Smooth muscle cell (in vitro differentiated cells): ENCODE results near the gene VWF. TPM values are rescaled to one million over a fixed set of nuclear protein-coding genes. Genes with fewer than 3 reads are reported as not detected.

Experiments used
- DNase-seq: peaks from one replicate; lab custom pipeline; 2025; ENCODE audit not compliant: unreplicated experiment; lab: John Stamatoyannopoulos, UW
- H2AFZ ChIP-seq: fragments of 200-600 bp; sonication (generic); 2 replicates; pipeline ENCODE4 v1.6.0; 2016; ENCODE audit warnings: antibody characterized with exemption, low read depth, mild to moderate bottlenecking
- H3F3A ChIP-seq: fragments of 200-600 bp; sonication (generic); 2 replicates; pipeline ENCODE4 v1.6.0; 2017; ENCODE audit warnings: antibody characterized with exemption, low read depth
- H3K27ac ChIP-seq: fragments of 200-600 bp; sonication (generic); 2 replicates; pipeline ENCODE4 v1.5.1; 2016; ENCODE audit warnings: low read depth, mild to moderate bottlenecking
- H3K27me3 ChIP-seq: fragments of 200-600 bp; sonication (generic); 2 replicates; pipeline ENCODE4 v1.6.1; 2016; ENCODE audit warnings: low read depth, mild to moderate bottlenecking
- H3K36me3 ChIP-seq: fragments of 200-600 bp; sonication (generic); 2 replicates; pipeline ENCODE4 v1.5.1; 2016; ENCODE audit warnings: low read depth
- H3K4me1 ChIP-seq: fragments of 200-600 bp; sonication (generic); 2 replicates; pipeline ENCODE4 v1.5.1; 2016; ENCODE audit warnings: low read depth
- H3K4me2 ChIP-seq: fragments of 200-600 bp; sonication (generic); 2 replicates; pipeline ENCODE4 v1.6.0; 2016; ENCODE audit warnings: mild to moderate bottlenecking
- H3K4me3 ChIP-seq: fragments of 200-600 bp; sonication (generic); 2 replicates; pipeline ENCODE4 v1.5.1; 2016; ENCODE audit warnings: mild to moderate bottlenecking
- H3K79me2 ChIP-seq: fragments of 200-600 bp; sonication (generic); 2 replicates; pipeline ENCODE4 v1.6.0; 2016; ENCODE audit warnings: low read depth, mild to moderate bottlenecking
- H3K9ac ChIP-seq: fragments of 200-600 bp; sonication (generic); 2 replicates; pipeline ENCODE4 v1.6.0; 2016; ENCODE audit warnings: low read depth
- H3K9me3 ChIP-seq: fragments of 200-600 bp; sonication (generic); replicated peaks from 2 replicates; pipeline ENCODE4 v1.5.1; 2016; ENCODE audit warnings: low read depth
- H4K20me1 ChIP-seq: fragments of 200-600 bp; sonication (generic); 2 replicates; pipeline ENCODE4 v1.6.0; 2016; ENCODE audit warnings: low read depth
- WGBS: methylation state at CpG from one replicate; pipeline ENCODE4 v1.1.7; 2016; ENCODE audit warnings: low lambda C conversion rate; 5-methylcytosine and 5-hydroxymethylcytosine counted together
- polyA plus RNA-seq: library from polyadenylated mRNA; unstranded; fragments of >200 nt; fragmentation: Nextera tagmentation; extraction: Ambion mirVana; gene quantifications from 2 replicates; pipeline ENCODE4 v1.2.1, GENCODE V29; 2016
- total RNA-seq: library from RNA; depleted of rRNA; stranded (reverse); fragments of >200 nt; gene quantifications from 2 replicates; pipeline ENCODE4 v1.2.3, GENCODE V29; 2014
- TF ChIP-seq, protein P1 (sequence below): fragments of 200-600 bp; sonication (generic); IDR thresholded peaks from 2 replicates; pipeline ENCODE4 v1.5.1; 2017; ENCODE audit warnings: borderline replicate concordance, mild to moderate bottlenecking, antibody characterized with exemption; ENCODE audit not compliant: insufficient read depth, poor library complexity, severe bottlenecking

Gene VWF
- total and polyA plus RNA-seq, 2 experiments from 2014 or later, result 0.19 TPM; not detected in 1

- TF ChIP-seq, protein P1, sequence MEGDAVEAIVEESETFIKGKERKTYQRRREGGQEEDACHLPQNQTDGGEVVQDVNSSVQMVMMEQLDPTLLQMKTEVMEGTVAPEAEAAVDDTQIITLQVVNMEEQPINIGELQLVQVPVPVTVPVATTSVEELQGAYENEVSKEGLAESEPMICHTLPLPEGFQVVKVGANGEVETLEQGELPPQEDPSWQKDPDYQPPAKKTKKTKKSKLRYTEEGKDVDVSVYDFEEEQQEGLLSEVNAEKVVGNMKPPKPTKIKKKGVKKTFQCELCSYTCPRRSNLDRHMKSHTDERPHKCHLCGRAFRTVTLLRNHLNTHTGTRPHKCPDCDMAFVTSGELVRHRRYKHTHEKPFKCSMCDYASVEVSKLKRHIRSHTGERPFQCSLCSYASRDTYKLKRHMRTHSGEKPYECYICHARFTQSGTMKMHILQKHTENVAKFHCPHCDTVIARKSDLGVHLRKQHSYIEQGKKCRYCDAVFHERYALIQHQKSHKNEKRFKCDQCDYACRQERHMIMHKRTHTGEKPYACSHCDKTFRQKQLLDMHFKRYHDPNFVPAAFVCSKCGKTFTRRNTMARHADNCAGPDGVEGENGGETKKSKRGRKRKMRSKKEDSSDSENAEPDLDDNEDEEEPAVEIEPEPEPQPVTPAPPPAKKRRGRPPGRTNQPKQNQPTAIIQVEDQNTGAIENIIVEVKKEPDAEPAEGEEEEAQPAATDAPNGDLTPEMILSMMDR, result no peak
- Histone ChIP-seq H2AFZ (no peak overlapping the region), H3K36me3 (no peaks in the 10 kb centered on the region), H3K9me3 (no peaks in the 10 kb centered on the region), H3K27ac (no peak overlapping the region), H3K9ac (no peak overlapping the region), H3K4me3 (no peak overlapping the region), H3K79me2 (no peaks in the 10 kb centered on the region), H3K4me2 (no peak overlapping the region), H3F3A (no peaks in the 10 kb centered on the region), H3K4me1 (peaks cover 17% of the 10 kb centered on the region), H4K20me1 (no peaks in the 10 kb centered on the region), H3K27me3 (no peaks in the 10 kb centered on the region)
- WGBS, result 94% methylated on average over 18 of the region's 18 CpGs
- DNase-seq, result no peak
Observed at GRCh38 chr12:6080149-6081045, 44.1 kb downstream of the VWF start.

GRCh38 chr12:6078398-6079096 lies 45.9 kb downstream of the VWF start:
- 55% methylated on average over 3 of the region's 3 CpGs for WGBS
- H3K9ac ChIP-seq, result no peak overlapping the region
- no peaks in the 10 kb centered on the region for H3K9me3 ChIP-seq
- no peaks in the 10 kb centered on the region for H3K36me3 ChIP-seq
- H3K4me1 ChIP-seq, result peaks cover 10% of the 10 kb centered on the region
- H3K27me3 ChIP-seq, result no peaks in the 10 kb centered on the region
- TF ChIP-seq, protein P1, result no peak
- H2AFZ ChIP-seq, result no peak overlapping the region
- H3K79me2 ChIP-seq, result no peaks in the 10 kb centered on the region
- H3K4me2 ChIP-seq, result no peak overlapping the region
- no peaks in the 10 kb centered on the region for H4K20me1 ChIP-seq
- DNase-seq, result no peak
- H3K27ac ChIP-seq, result no peak overlapping the region
- H3F3A ChIP-seq, result no peaks in the 10 kb centered on the region
- no peak overlapping the region for H3K4me3 ChIP-seq

DNA sequence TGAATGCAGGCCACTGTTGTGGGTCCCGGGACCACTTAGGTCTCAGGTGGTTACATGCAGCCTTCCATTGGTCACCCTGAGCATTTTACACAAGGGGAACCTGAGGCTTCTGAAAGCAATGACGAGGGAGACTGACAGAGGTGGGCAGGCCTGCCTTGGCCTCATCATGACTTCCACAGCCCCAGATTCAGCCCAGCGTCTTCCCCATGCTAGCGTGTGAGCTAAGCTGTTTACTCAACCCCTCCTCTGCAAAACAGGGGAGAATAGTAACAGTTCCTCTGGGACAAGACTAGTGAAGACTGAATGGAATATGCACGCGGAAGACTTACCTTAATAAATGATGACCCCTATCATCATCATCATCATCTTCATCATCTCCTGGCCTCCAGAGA lies 46.8 kb downstream of the VWF start:
- Histone ChIP-seq H3K9ac (no peak overlapping the region), H3F3A (no peaks in the 10 kb centered on the region), H2AFZ (no peak overlapping the region), H3K36me3 (no peaks in the 10 kb centered on the region), H3K27me3 (no peaks in the 10 kb centered on the region), H3K9me3 (no peaks in the 10 kb centered on the region), H3K4me2 (no peak overlapping the region), H3K4me1 (peaks cover 10% of the 10 kb centered on the region), H3K4me3 (no peak overlapping the region), H4K20me1 (no peaks in the 10 kb centered on the region), H3K27ac (no peak overlapping the region), H3K79me2 (no peaks in the 10 kb centered on the region)
- WGBS, result 93% methylated on average over 6 of the region's 6 CpGs
- no peak for DNase-seq
- TF ChIP-seq, protein P1, result no peak
